GM21367 (cell line): Measurements from ENCODE around the gene CEP41.

Experiments
- ATAC-seq: cut with Tn5 transposase; IDR thresholded peaks from one replicate; pipeline ENCODE4 v1.9.1; 2021; ENCODE audit not compliant: unreplicated experiment

The CEP41 gene

GRCh38 chr7:130372402-130373165 lies 68.2 kb downstream of the CEP41 start:
- ATAC-seq = no peak

GRCh38 chr7:130371046-130371445 lies 69.8 kb downstream of the CEP41 start:
- no peak for ATAC-seq

GRCh38 chr7:130369831-130370550 lies 70.8 kb downstream of the CEP41 start:
- ATAC-seq = no peak

GRCh38 chr7:130369110-130369711 lies 71.6 kb downstream of the CEP41 start:
- ATAC-seq = no peak

GRCh38 chr7:130367836-130368746 lies 72.7 kb downstream of the CEP41 start:
- ATAC-seq = no peak

GRCh38 chr7:130367088-130367755 lies 73.6 kb downstream of the CEP41 start:
- ATAC-seq = no peak

- ATAC-seq = no peak
These were observed 74.3 kb downstream of the CEP41 start for GRCh38 chr7:130366564-130366963.

- no peak for ATAC-seq
These were observed 75.0 kb downstream of the CEP41 start for GRCh38 chr7:130365511-130366441.

- ATAC-seq = no peak
These were observed 75.7 kb downstream of the CEP41 start for GRCh38 chr7:130365088-130365487.

GRCh38 chr7:130364451-130364850 lies 76.4 kb downstream of the CEP41 start:
- no peak for ATAC-seq

- ATAC-seq = no peak
These were observed 77.6 kb downstream of the CEP41 start for GRCh38 chr7:130363026-130363847.

GRCh38 chr7:130362251-130362816 lies 78.5 kb downstream of the CEP41 start:
- ATAC-seq = no peak

GRCh38 chr7:130361681-130362080 lies 79.1 kb downstream of the CEP41 start:
- ATAC-seq = no peak

GRCh38 chr7:130360518-130360917 lies 80.3 kb downstream of the CEP41 start:
- ATAC-seq = no peak

GRCh38 chr7:130359276-130359857 lies 81.4 kb downstream of the CEP41 start:
- no peak for ATAC-seq

GRCh38 chr7:130358471-130358870 lies 82.3 kb downstream of the CEP41 start:
- ATAC-seq = no peak

- ATAC-seq = no peak
These were observed 83.8 kb downstream of the CEP41 start for GRCh38 chr7:130356876-130357611.
